Uterus (tissue), 4 donors: Measurements from ENCODE around the gene TRIM28. TPM values are rescaled to one million over a fixed set of nuclear protein-coding genes. Genes with fewer than 3 reads are reported as not detected.

ENCODE experiments used
- DNase-seq, 2 donors: peaks; one replicate each; pipeline ENCODE4 v3.0.0-alpha.2; 2019 to 2020
- H3K27ac ChIP-seq, 2 donors: fragments of 200-600 bp; sonication (generic); 1 replicate in 1 of 2; 2 replicates in 1 of 2; pipeline ENCODE4 v1.5.1; 2016 to 2018
- H3K27me3 ChIP-seq, 2 donors: fragments of 200-600 bp; sonication (generic); one replicate each; pipeline ENCODE4 v1.5.1; 2018 to 2019; ENCODE audit warnings: control low read depth in 1 of 2
- H3K36me3 ChIP-seq, 2 donors: fragments of 200-600 bp; sonication (generic); one replicate each; pipeline ENCODE4 v1.5.1; 2019; ENCODE audit warnings: control low read depth in 1 of 2
- H3K4me1 ChIP-seq, 2 donors: fragments of 200-600 bp; sonication (generic); one replicate each; pipeline ENCODE4 v1.5.1; 2018 to 2019; ENCODE audit warnings: control low read depth in 1 of 2
- H3K4me3 ChIP-seq, 2 donors: fragments of 200-600 bp; sonication (generic); 1 replicate in 1 of 2; 2 replicates in 1 of 2; pipeline ENCODE4 v1.5.1; 2018 to 2019; ENCODE audit warnings: mild to moderate bottlenecking in 1 of 2
- H3K9me3 ChIP-seq, 2 donors: fragments of 200-600 bp; sonication (generic); one replicate each; pipeline ENCODE4 v1.5.1; 2019; ENCODE audit warnings: control low read depth in 1 of 2
- CTCF ChIP-seq, 4 experiments: fragments of 200-600 bp in 2 of 4; fragments of 450-650 bp in 2 of 4; sonication (generic) in 2 of 4; IDR thresholded peaks; one replicate each; pipeline ENCODE4 v1.5.1; 2016 to 2019; ENCODE audit warnings: antibody characterized with exemption in 4 of 4, mild to moderate bottlenecking in 2 of 4, moderate library complexity in 1 of 4
- POLR2A ChIP-seq, 2 donors: fragments of 450-650 bp; IDR thresholded peaks; one replicate each; pipeline ENCODE4 v1.6.1; 2016; ENCODE audit warnings: antibody characterized with exemption in 2 of 2, mild to moderate bottlenecking in 1 of 2, moderate library complexity in 1 of 2
- intact Hi-C: fragments of 100-400 bp; cut with DNase I; formaldehyde crosslinking; loops from one replicate; pipeline ENCODE4 v1.15.1; 2023; ENCODE audit warnings: low total_unique reads
- total RNA-seq, 4 donors: library from RNA; depleted of rRNA in 3 of 4; stranded (reverse); fragments of >200 nt in 3 of 4; gene quantifications; one replicate each; pipeline versions ENCODE4 v1.1.0 to v1.2.4, GENCODE V29; 2014 to 2023
- donor health status: DM: yes; HTN: yes; CAD: no.

Gene TRIM28
- total RNA-seq, 4 donors from 2014 or later: 192 to 322 (median 280) TPM

- no peaks in the 10 kb centered on the region for H3K36me3 ChIP-seq
- TF ChIP-seq CTCF (IDR thresholded peaks at IDR 0.05) (no peak), POLR2A (IDR thresholded peaks at IDR 0.05) (no peak)
- H3K27ac ChIP-seq: no peak overlapping the region
- no peaks in the 10 kb centered on the region for H3K4me1 ChIP-seq
- intact Hi-C loops: no loop called here
- no peak overlapping the region for H3K4me3 ChIP-seq
- DNase-seq: peak; percentile 18 to 21
- no peaks in the 10 kb centered on the region for H3K27me3 ChIP-seq
- no peaks in the 10 kb centered on the region for H3K9me3 ChIP-seq
Observed at GRCh38 chr19:58570770-58571574, 27.1 kb downstream of the TRIM28 start.

DNA sequence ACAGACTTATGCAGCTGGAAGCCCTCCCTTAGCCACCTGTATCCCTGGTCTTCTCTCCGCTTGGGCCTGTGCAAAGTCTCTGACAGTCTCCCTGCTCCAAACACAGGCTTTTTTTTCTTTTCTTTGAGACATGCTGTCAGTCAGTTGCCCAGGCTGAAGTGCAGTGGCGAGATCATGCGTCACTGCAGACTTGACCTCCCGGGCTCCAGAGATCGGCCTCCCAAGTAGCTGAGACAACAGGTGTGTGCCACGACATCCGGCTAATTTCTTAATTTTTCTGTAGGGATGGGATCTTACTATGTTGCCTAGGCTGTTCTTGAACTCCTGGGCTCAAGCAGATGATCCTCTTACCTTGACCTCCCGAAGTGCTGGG lies 27.7 kb downstream of the TRIM28 start:
- TF ChIP-seq CTCF (IDR thresholded peaks at IDR 0.05): no peak
- TF ChIP-seq POLR2A (IDR thresholded peaks at IDR 0.05): no peak
- peak in 1 of 2 donors; percentile 16 for DNase-seq
- Histone ChIP-seq H3K27me3 (no peaks in the 10 kb centered on the region), H3K9me3 (no peaks in the 10 kb centered on the region), H3K27ac (no peak overlapping the region), H3K4me1 (no peaks in the 10 kb centered on the region), H3K36me3 (no peaks in the 10 kb centered on the region), H3K4me3 (no peak overlapping the region)
- intact Hi-C loops: no loop called here

- intact Hi-C loops: no loop called here
- H3K4me3 ChIP-seq: peak overlapping the region; percentile 73 to 90
- H3K27me3 ChIP-seq: no peaks in the 10 kb centered on the region
- no peaks in the 10 kb centered on the region for H3K4me1 ChIP-seq
- H3K27ac ChIP-seq: peak overlapping the region; percentile 98 to 99
- H3K9me3 ChIP-seq: no peaks in the 10 kb centered on the region
- TF ChIP-seq POLR2A (IDR thresholded peaks at IDR 0.05): no peak
- TF ChIP-seq CTCF (IDR thresholded peaks at IDR 0.05): peak in 1 of 4 experiments; percentile 24
- DNase-seq: peak in 1 of 2 donors; percentile 23
- no peaks in the 10 kb centered on the region for H3K36me3 ChIP-seq
Observed at GRCh38 chr19:58572026-58572817, 28.4 kb downstream of the TRIM28 start.

GRCh38 chr19:58572818-58573657 lies 29.2 kb downstream of the TRIM28 start, which contains the start of gene MZF1:
MZF1 (minus strand) TSS chr19:58573335; CDS start chr19:58571389, 1,946 bp downstream.
- Histone ChIP-seq H3K4me3 (peak within 1 kb of the TSS; percentile 73 to 90), H3K27ac (peak within 1 kb of the TSS; percentile 98 to 99), H3K4me1 (no peaks in the 10 kb centered on the region), H3K36me3 (no peaks in the 10 kb centered on the region), H3K27me3 (no peaks in the 10 kb centered on the region), H3K9me3 (no peaks in the 10 kb centered on the region)
- TF ChIP-seq CTCF (IDR thresholded peaks at IDR 0.05) (peak in 3 of 4 experiments; percentile 11 to 50 (median 13)), POLR2A (IDR thresholded peaks at IDR 0.05) (peak in 1 of 2 donors; percentile 60)
- peak; percentile 99 to 100 for DNase-seq
- intact Hi-C loops: no loop called here
